SIG-M5 treated with dmso at 0.1 percent for 504 hours (cell line): ENCODE data around the gene OPTN.
"Not testable (repeated sequence)": the region's sequence is repeated elsewhere in the genome, so short reads cannot be mapped to it uniquely, and the experiment has no call there.

Experiments
- DNase-seq: peaks from one replicate; lab custom pipeline; 2025; ENCODE audit not compliant: unreplicated experiment; lab: John Stamatoyannopoulos, UW

OPTN gene

DNA sequence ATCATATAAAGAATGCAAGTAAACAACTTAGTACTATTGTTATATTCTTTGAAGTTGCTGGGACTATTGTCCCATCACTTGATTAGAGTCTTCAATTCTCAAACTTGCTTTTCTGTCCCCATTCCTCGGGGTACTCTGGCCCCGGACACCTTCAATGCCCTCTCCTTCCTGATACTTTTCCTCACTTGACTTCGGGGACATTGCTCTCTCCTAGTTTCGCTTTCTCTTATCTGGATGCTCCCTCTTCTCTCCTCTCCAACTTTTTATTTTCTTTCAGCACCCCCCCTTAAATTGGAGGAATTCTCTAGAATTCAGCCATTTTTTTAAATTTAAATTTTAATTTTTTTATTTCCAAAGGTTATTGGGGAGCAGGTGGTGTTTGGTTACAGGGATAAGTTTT lies 10.6 kb upstream of the OPTN start:
- no peak for DNase-seq

DNA sequence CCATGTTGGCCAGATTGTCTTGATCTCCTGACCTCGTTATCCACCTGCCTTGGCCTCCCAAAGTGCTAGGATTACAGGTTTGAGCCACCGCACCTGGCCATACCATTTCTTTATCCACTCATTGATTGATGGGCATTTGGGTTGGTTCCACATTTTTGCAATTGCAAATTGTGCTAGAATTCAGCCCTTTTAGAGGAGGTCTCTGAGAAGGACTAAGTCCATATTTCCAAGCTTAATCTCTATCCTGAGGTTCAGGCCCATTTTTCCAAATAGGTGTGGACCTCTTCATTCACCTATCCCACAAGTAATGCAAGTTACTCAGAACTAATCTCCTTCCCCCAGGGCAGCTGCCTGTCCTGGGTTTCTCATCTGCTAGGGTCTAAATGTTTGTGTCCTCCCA lies 9.7 kb upstream of the OPTN start:
- DNase-seq, result no peak

DNA sequence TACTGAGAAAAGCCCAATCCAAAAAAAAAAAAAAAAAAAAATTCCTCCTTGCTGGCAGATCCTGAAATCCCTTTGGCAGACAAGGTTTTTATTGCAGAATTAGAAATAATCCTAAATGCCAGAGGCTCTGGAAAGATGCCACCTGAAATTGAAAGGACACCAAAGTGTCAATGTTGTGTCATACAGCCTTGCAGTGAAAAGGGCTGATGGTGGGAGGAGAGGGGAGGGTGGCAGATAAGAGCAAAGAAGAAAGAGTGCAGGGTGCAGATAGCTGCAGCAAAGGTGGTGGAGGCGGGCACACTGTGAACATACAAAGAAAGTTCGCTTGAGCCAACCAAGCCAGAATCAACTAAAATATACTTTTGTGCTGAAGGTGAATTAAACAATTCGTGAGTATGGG lies 8.2 kb upstream of the OPTN start:
- DNase-seq, result no peak

DNA sequence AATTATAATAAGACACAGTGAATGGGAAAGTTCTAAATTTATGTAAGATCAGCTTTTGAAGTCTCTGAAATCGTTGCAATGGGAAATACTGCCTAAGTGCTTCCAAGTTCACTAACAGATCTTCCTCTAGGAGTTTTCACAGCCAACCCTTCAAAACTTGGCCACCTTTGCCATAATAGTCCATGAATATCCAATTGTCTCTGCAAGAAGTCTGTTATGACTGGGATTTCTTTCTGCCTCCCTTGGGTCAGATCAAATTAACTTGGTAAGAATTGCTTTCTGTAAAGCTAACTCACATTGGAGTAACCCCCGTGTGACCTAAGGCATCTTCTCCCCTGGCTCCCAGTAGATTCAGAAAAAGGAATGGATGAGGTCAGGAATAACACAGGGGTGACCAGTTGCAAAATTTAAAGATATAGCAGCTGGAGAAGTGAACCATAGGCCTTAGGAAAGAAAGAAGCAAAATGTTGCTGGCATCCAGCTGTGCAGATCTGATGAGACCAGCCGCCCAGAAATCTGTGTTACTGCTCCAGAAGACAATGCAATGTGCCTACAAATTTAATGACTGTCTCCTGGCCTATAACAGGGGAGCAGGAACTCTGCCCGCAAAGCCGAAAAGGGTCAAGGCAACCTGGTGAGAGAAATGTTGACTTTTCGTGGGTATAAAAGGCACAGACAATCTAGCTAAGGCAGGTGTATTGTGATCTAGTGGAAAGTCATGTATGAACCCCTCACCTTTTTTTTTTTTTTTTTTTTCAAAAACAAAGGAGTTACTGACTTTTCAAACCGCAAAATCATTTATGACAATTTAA lies 7.5 kb upstream of the OPTN start:
- DNase-seq, result no peak

DNA sequence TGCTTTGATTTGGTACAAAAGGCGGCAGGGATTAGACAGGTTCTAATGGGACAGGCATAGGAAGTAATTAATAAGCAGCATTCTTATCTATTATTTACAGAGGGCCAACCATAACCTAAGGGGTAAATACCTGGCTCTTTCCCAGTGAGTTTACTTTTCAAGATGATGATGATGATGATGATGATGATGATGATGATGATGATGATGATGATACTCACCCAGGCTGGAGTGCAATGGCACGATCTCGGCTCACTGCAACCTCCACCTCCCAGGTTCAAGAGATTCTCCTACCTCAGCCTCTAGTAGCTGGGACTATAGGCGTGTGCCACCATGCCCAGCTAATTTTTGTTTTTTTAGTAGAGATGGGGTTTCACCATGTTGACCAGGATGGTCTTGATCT lies 5.9 kb upstream of the OPTN start:
- not testable (repeated sequence) for DNase-seq

DNA sequence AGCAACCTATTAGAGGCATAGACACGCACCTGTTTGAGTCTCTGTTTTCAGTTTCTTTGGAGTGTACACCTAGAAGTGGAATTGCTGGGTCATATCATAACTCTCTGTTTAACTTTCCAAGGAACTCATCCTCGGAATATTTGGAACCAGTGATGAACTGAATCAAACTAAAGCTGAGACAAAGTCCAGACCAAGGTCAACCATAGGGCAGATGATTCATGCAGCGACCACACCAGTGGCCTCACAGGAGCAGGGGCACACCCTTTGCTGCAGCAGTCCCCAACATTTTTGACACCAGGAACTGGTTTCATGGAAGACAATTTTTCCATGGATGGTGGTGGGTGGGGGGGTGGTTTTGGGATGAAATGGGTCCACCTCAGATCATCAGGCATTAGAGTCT lies 4.9 kb upstream of the OPTN start:
- DNase-seq, result no peak

DNA sequence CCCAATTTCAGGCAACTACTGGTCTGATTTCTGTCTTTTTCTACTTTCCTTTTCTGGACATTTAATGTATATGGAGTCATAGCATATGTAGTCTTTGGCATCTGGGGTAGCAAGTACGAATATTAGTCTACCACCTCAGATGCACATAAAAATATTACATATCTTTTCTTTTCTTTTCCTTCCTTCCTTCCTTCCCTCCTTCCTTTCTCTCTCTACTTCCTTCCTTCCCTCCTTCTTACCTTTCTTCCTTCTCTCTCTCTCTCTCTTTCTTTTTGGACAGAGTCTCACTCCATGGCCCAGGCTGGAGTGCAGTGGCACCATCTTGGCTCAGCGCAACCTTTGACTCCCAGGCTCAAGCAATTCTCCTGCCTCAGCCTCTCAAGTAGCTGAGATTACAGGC lies 4.0 kb upstream of the OPTN start:
- no peak for DNase-seq

DNA sequence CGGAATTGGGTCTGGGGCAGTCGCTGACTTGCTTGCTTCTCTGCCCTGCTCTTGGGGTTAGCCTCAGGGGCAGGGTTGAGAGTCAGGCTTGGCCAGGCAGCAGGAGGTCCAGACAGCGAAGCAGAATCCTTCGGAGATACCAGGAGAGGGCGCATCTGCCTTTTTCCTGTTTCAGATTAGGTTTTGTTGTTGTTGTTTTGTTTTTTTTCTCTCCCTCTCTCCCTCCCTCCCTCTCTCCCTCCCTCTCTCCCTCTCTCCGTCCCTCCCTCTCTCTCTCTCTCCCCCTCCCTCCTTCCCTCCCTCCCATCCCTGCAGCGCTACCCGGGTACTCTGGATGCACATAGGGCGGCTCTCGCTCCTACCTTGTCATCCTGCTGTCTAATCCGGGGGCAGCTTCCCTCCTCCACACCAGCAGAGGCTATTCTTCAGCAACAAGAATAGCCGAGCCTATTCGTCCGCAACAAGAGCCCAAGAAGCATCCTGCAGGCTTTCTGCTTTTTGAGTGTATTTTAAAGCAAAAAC lies 758 bp upstream of the OPTN start:
- DNase-seq, result peak; percentile 40

DNA sequence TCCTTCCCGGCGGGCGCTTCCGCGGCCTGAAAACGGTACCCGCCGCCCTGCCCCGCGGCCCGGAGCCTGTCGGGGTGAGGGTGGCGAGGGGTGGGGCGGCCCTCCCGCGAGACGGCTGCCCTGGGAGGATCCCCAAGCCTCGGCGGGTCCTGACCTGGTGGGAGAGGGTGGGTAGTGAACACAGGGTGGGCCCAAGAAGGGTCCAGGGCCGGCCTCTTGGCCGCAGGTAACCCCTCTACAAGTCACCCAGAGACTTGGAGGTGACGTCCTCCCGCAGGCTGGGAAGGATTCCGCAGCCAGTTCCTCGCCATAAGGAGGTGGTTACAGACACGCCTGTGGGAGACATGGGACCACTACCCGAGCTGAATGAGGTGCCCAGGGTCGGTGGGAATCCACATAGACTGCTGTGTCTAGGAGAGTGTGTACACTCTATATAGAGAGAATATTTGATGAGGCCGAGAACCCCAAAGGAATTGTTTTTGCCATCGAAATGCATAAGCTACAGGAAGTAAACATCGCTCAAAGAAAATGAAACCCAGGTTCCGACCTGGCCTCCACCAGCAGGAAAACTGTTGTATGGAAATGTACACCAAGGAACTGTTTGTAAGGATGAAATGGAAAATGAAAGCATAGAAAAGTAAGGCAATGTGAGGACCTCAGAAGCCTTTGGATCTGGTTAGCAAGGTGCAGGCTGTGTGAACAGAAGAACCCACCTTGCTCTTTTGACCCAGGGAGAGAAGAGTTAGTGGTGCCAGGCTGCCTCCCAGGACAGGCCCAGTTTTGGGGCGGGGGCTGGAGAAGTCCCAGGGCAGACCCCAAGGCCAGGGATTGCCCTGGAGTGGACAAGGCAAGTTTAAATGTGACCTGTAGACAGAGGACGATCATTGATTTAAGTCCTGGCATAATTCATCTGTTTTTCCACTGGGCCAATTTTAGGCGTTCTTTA lies 659 bp downstream of the OPTN start:
- peak; percentile 6 for DNase-seq

DNA sequence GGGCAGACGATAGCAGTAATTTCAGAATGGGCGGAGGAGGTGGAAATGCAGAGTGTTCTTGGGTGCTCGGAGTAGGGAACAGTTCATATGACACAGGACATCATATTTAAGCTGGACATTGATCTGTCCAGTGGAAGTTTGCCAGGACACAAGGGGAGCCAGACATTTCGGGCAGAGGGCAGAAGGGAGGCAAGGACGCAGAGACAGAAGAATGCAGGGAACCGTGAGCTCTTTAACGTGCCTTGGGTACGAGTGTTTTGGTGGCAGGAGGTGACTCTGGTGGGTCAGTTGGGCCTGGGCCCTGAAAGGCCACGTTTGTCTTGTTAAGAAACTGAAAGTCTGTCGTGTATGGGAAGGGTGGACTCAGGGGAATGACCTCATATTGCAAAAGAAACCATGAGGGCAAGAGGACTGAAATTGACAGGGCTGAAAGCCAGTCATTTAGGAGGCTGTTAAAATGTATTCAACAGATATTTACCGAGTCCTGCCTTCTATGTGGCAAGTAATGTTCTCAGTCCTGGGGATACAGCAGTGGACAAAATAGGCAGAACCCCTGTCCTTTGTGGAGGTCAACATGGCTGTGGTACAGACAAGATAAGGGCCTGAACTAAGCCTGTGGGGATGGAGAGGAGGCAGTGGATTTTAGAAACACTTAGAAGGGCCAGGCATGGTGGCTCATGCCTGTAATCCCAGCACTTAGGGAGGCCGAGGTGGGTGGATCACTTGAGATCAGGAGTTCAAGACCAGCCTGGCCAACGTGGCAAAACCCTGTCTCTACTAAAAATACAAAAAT lies 2.2 kb downstream of the OPTN start:
- no peak for DNase-seq

DNA sequence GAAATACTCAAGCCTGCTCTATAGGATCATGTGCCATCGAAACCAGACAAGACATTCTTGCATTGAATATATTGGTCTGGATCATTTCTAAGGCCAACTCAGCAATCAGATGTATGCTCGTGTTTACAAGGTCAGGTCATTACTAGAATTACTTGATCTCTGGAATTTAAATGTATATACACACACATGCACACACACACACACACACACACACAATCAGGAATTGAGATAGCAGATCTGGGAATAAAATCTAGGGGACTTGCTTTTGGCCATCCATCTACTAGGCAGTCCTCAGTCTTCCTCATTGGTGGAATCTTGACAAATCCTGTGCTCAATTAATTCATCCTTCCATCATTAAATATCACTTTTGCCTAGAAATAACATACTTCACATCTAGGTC lies 3.6 kb downstream of the OPTN start:
- DNase-seq, result no peak

DNA sequence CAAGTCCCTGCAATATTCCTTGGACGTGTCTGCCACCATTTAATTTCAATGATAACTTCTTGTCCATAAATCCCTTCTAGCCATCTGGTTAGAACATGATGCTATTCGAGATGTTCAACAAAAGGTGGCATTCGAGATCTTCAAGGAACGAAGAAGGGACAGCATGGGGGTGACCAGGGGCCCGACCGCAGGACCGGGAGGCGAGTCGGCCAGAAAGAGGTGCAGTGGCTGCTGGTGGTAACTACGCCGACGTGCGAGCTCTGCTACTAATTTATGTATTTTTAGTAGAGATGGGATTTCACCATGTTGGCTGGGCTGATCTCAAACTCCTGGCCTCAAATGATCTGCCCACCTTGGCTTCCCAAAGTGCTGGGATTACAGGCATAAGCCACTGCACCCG lies 4.7 kb downstream of the OPTN start:
- no peak for DNase-seq

DNA sequence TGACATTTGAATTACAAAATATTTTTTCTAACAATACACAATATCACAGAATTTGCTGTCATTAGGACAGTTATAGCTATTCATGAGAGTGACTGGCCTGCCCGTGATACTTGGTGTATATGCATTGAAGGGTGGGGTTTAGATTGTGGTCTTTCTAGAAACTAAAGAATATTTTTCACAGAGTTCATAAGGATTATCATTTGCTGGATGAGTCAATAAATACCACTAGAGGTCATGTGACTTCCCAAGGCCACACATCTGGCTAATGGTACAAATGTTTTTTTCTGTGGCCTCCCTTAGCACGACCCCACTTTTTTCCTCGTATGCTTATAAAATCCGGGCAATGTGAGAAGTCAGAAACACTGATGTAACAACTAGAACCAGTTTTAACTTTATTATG lies 5.2 kb downstream of the OPTN start:
- DNase-seq, result no peak

DNA sequence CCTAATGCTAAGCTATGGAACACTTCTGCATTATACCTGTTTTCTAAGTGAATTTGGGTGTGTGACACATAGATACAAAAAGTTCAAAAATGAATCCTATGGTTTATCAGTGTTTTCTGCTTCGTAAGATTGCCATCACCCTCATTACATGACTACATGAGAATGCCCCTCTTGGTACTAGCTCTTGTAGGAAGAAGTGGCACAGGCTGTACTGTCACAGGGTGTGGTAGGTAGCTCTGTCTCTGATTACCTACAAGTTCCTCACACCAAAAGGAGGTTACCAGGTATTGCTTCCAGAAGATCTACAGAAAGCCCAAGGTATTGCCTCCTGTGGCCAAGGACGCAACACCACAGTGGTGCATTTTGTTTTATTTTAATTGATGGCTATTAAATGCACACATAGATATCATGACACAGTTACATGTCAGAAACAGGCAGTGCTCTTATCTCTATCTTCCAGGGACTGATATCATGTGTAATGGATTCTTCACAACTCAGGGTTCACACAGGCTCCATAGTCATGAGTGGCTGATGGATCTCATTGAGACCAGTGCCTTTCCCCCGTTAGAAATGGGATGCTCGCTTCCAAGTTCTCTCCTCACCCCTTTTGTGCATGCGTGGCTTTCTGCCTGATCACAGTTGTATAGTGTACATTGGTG lies 6.6 kb downstream of the OPTN start:
- no peak for DNase-seq

DNA sequence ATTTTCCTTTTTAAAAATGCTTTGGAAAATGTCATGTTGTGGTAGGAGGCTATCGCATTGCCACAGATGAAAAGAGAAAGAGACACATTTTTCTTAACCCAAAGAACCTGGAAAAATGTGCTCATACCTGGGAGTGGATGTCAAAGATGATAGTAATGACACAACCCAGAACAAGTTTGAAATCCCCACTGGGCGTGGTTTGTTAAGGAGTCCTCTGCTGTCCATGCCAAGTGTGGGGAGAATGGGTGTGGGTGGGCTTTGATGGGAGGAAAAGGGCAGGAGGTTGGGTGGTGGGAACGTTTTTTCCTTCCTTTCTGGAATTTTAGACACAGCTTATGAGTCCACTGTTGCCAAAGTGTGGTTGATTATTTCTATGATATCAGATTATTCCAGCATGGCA lies 10.9 kb downstream of the OPTN start:
- no peak for DNase-seq

DNA sequence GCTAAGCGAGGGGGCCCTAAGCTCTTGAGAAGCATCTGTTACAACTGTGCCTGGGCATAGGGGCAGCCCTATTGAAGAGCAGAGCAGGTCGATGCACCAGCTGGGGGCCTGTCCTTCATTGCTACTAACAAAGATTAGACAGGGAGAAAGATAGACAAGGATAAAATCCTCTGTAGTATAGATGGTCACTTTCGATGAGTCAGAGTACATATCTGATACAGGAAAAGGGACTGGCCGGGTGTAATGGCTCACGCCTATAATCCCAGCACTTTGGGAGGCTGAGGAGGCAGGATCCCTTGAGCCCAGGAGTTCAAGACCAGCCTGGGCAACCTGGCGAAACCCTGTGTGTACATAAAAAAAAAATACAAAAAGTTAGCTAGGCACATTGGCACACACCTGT lies 13.6 kb downstream of the OPTN start:
- no peak for DNase-seq

DNA sequence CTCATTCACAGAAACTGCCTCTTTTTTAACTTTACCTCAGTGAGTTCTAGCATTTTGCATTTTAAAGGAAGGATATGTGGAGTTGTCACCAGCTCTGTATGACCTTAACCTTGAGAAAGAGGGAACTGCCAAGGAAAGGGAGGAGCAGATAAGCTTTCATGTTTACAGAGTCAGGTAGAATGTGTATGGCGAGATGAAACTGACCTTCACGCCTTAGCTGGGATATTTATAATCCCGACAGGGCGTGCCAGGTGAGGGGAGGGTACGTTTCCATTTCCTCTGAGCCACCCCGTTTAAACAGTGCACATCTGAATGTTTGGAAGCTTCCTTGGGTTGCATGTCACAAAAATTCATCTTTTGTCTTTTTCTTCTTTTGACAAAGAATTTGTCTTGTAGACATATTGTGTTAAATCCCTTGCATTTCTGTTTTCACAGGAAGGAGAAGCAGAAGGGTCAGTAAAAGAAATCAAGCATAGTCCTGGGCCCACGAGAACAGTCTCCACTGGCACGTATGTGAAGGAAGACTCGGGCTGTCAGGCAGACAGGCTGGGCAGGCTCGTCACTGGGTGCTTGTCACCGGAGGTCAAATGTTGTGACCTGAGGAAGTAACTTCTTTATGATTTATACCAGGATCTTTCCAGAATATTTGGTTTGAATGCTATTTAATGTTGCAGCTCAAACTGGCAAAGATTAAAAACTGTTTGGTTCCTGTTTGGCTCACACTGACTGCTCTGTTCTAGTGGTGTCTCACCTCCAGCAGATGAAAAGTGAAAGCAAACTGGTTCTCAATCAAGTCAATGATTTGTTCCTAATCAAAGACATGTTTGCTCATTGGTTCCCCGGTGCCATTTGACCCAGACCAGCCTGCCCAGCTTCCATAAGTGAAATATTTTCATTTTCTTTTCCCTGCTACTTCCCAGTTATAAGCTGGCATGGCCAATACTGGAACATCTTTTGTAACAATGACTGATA lies 16.2 kb downstream of the OPTN start:
- no peak for DNase-seq

DNA sequence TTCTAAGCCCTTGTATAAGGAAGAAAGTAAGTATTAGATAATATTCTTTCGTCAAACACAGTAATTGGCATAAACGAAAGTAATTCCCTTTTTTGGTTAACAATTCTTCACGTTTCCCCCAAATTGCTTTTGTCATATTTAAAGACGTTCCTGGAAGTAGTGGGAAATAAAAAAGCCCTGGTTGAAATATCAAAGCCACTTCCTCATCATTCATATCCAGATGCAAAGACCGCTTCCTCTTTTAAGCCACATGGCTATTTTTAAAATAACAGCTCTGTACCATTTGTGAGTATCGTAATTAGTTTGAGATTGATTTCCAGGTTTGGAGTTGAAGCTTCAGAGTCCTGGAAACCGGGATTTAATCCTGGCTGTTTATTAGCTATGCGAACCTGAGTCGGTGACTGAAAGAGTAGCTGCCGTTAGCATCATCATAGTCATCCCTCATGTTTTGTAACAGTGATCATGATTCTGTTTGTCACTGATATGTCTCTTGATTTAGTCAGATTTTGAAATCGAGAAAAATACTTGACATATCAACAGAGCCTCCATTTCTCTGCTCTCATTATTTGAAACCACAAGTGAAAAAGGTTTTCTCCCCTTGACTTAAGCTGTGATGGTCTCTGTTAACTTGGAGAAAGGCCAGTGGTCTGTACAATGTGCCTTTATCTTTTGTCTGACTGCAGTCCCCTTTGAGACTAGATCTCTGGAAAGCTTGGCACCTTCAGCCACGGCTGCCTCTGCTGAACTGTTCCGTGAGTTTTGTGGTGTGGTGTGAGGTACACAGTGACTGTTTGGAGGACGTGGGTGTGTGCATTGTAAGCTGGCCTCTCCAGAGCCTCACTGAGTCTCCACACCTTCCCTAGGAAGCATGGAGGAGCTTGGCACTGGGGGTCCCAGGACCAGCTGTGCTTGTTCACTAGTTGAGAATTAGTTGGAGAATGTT lies 18.1 kb downstream of the OPTN start:
- peak; percentile 82 for DNase-seq
